WTC11 (cell line): ENCODE results near the gene ETV6. TPM values are rescaled to one million over a fixed set of nuclear protein-coding genes. Genes with fewer than 3 reads are reported as not detected.

ENCODE experiments used
- ATAC-seq: fragments of 200-7000 bp; cut with Tn5 transposase; 2 replicates; pipeline ENCODE4 v1.10.0; 2021; ENCODE audit warnings: mild to moderate bottlenecking, moderate library complexity
- CTCF ChIA-PET: fragments of 300-600 bp; sonication (Branson Sonifier 250); formaldehyde crosslinking; loops from one replicate; lab custom pipeline; 2021; ENCODE audit warnings: antibody characterized with exemption; lab: Charles Lee
- POLR2A ChIA-PET: fragments of 350-600 bp; sonication (Branson Sonifier 250); formaldehyde crosslinking; loops from one replicate; lab custom pipeline; 2021; ENCODE audit warnings: antibody characterized with exemption; lab: Charles Lee
- DNase-seq: peaks from one replicate; pipeline ENCODE4 v3.0.0; 2021; ENCODE audit warnings: low spot score
- H3K27ac Mint-ChIP-seq: 2 replicates; pipeline ENCODE4 v1.8.0; 2021; ENCODE audit warnings: mixed read lengths
- H3K27me3 Mint-ChIP-seq: 2 replicates; pipeline ENCODE4 v1.8.0; 2021; ENCODE audit warnings: low read depth, mild to moderate bottlenecking, moderate library complexity, mixed read lengths
- H3K36me3 Mint-ChIP-seq: 2 replicates; pipeline ENCODE4 v1.8.0; 2021; ENCODE audit warnings: mixed read lengths
- H3K4me1 Mint-ChIP-seq: 2 replicates; pipeline ENCODE4 v1.8.0; 2022; ENCODE audit warnings: mixed read lengths
- H3K4me3 Mint-ChIP-seq: 2 replicates; pipeline ENCODE4 v1.8.0; 2021; ENCODE audit warnings: mild to moderate bottlenecking, moderate library complexity, mixed read lengths
- H3K9me3 Mint-ChIP-seq: 2 replicates; pipeline ENCODE4 v1.8.0; 2021; ENCODE audit warnings: mixed read lengths
- CREB1 ChIP-seq: sonication (generic); formaldehyde crosslinking; IDR thresholded peaks from 2 replicates; pipeline ENCODE4 v1.8.0; 2023; ENCODE audit warnings: mild to moderate bottlenecking, missing genetic modification reagents
- ELF4 ChIP-seq: sonication (generic); formaldehyde crosslinking; IDR thresholded peaks from 2 replicates; pipeline ENCODE4 v1.8.1; 2022; ENCODE audit warnings: low read depth, mild to moderate bottlenecking, moderate library complexity, missing genetic modification reagents
- FOXJ3 ChIP-seq: sonication (generic); formaldehyde crosslinking; IDR thresholded peaks from 2 replicates; pipeline ENCODE4 v1.9.0; 2021; ENCODE audit warnings: missing genetic modification reagents, mild to moderate bottlenecking, borderline replicate concordance
- GABPB1 ChIP-seq: sonication (generic); formaldehyde crosslinking; IDR thresholded peaks from 2 replicates; pipeline ENCODE4 v1.8.1; 2023; ENCODE audit warnings: mild to moderate bottlenecking, missing genetic modification reagents
- MXD4 ChIP-seq: fragments of 250-450 bp; sonication (Bioruptor Pico); IDR thresholded peaks from 2 replicates; pipeline ENCODE4 v1.8.0; 2021; ENCODE audit warnings: mild to moderate bottlenecking, moderate library complexity, borderline replicate concordance
- NR3C1 ChIP-seq: sonication (generic); formaldehyde crosslinking; conservative IDR thresholded peaks from 2 replicates; pipeline ENCODE4 v1.8.1; 2023; ENCODE audit warnings: low read depth, mild to moderate bottlenecking, missing genetic modification reagents
- PRRX2 ChIP-seq: fragments of 250-450 bp; sonication (Bioruptor Pico); IDR thresholded peaks from 2 replicates; pipeline ENCODE4 v1.8.0; 2021; ENCODE audit warnings: mild to moderate bottlenecking
- RORB ChIP-seq: fragments of 250-450 bp; sonication (Bioruptor Pico); IDR thresholded peaks from 2 replicates; pipeline ENCODE4 v1.9.0; 2021; ENCODE audit warnings: mild to moderate bottlenecking
- ZNF263 ChIP-seq: sonication (generic); formaldehyde crosslinking; IDR thresholded peaks from 2 replicates; pipeline ENCODE4 v1.8.1; 2022; ENCODE audit warnings: low read depth, mild to moderate bottlenecking, moderate library complexity, missing genetic modification reagents
- ZNF317 ChIP-seq: sonication (generic); formaldehyde crosslinking; IDR thresholded peaks from 2 replicates; pipeline ENCODE4 v1.8.1; 2023; ENCODE audit warnings: low read depth, mild to moderate bottlenecking, moderate library complexity, missing genetic modification reagents, borderline replicate concordance
- ZNF423 ChIP-seq: fragments of 250-450 bp; sonication (Bioruptor Pico); IDR thresholded peaks from 2 replicates; pipeline ENCODE4 v2.1.2; 2022; ENCODE audit warnings: mild to moderate bottlenecking, moderate library complexity
- total RNA-seq: library from RNA; stranded (reverse); gene quantifications from 3 replicates; pipeline ENCODE4 v1.2.3, GENCODE V29; 2021
- TF ChIP-seq, protein P1 (sequence below): fragments of 250-450 bp; sonication (Bioruptor Pico); conservative IDR thresholded peaks from 2 replicates; pipeline ENCODE4 v1.9.0; 2021; ENCODE audit warnings: mild to moderate bottlenecking
- TF ChIP-seq, protein P2 (sequence below): sonication (generic); formaldehyde crosslinking; IDR thresholded peaks from 2 replicates; pipeline ENCODE4 v1.8.1; 2022; ENCODE audit warnings: low read depth, mild to moderate bottlenecking, moderate library complexity, missing genetic modification reagents, borderline replicate concordance
- TF ChIP-seq, protein P3 (sequence below): sonication (generic); formaldehyde crosslinking; IDR thresholded peaks from 2 replicates; pipeline ENCODE4 v1.8.1; 2022; ENCODE audit warnings: low read depth, missing genetic modification reagents, borderline replicate concordance
- TF ChIP-seq, protein P4 (sequence below): sonication (generic); formaldehyde crosslinking; IDR thresholded peaks from 2 replicates; pipeline ENCODE4 v1.8.1; 2023; ENCODE audit warnings: mild to moderate bottlenecking, missing genetic modification reagents, borderline replicate concordance
- TF ChIP-seq, protein P5 (sequence below): sonication (generic); formaldehyde crosslinking; IDR thresholded peaks from 2 replicates; pipeline ENCODE4 v1.8.0; 2023; ENCODE audit warnings: mild to moderate bottlenecking, missing genetic modification reagents
- TF ChIP-seq, protein P6 (sequence below): fragments of 250-450 bp; sonication (Bioruptor Pico); IDR thresholded peaks from 2 replicates; pipeline ENCODE4 v1.9.0; 2021; ENCODE audit warnings: mild to moderate bottlenecking, borderline replicate concordance
- TF ChIP-seq, protein P7 (sequence below): sonication (generic); formaldehyde crosslinking; IDR thresholded peaks from 2 replicates; pipeline ENCODE4 v1.8.0; 2022; ENCODE audit warnings: mild to moderate bottlenecking, missing genetic modification reagents

ETV6 gene
- total RNA-seq, 1 experiment from 2014 or later = 23.5 TPM

DNA sequence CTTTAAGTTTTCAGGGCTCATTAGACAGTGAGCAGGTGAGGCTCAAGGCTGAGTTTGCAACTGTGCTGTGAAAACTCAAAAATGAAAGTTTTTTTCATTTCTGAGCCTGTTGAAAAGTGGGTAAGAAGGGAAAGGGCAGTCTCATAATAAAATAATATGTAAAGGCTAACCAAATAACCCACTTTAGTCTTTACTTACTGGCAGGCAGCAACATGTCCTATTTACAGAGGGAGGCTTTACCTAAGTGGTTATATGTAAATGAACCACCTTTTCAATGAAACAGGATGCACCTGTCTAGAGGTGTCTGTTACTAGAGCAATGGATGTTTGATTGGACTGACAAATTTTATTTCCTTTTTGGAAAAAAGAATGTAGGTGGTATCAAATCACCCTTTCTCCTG lies 158.0 kb downstream of the ETV6 start (continued):
- no peak for TF ChIP-seq FOXJ3 (CRISPR knock-in tag)
- TF ChIP-seq, protein P1, sequence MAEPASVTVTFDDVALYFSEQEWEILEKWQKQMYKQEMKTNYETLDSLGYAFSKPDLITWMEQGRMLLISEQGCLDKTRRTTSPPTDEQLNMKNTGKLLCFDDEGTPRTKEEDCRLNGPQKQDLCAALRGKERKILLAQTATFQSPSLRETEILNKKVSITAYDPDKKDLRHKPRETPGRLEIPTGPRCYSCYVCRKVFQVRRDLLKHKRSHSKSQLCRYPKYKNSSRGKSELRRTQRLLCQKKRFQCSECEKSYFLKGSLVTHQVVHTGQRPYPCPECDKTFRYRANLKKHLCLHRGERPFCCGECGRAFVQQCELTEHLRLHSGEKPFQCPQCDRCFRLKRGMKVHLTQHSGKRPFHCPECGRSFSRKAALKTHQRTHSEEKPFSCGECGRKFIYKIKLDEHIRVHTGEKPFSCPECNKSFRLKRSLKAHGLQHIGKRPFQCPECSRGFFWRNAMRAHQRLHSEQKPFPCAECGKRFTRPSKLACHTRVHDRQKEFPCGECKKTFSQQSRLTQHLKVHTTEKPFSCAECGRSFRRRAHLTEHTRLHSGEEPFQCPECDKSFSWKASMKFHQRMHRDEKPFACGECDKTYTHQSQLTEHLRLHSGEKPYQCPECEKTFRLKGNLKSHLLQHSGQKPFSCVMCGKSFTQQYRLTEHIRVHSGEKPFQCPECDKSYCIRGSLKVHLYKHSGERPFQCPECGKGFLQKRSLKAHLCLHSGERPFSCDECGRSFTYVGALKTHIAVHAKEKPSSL (CRISPR knock-in tag) = no peak

DNA sequence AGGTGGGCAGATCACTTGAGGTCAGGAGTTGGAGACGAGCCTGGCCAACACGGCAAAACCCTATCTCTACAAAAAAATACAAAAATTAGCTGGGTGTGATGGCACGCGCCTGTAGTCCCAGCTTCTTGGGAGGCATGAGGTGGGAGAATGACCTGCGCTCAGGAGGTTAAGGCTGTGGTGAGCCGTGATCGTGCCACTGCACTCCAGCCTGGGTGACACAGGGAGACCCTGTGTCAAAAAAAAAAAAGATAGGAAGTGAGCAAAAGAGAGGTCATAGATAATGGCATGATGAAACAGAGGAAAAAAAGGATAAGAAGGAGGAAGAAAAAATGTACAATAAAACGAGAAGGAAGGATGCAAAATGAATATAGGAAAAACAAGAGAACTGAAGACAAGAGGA lies 159.5 kb downstream of the ETV6 start:
- POLR2A ChIA-PET = no interaction called here
- CTCF ChIA-PET = interaction anchor here (0.9 to 1.6 kb wide), 2 partner anchors 75 to 224 kb away, joined by 4 to 6 read pairs; no protein-coding TSS in a partner anchor
- no peak for DNase-seq
- Mint-ChIP-seq H3K36me3 (no peaks in the 10 kb centered on the region), H3K27ac (peak overlapping the region; percentile 46), H3K4me3 (no peak overlapping the region), H3K9me3 (no peaks in the 10 kb centered on the region), H3K27me3 (no peaks in the 10 kb centered on the region), H3K4me1 (peaks cover 69% of the 10 kb centered on the region)
- ATAC-seq = no peak
- TF ChIP-seq, protein P2, sequence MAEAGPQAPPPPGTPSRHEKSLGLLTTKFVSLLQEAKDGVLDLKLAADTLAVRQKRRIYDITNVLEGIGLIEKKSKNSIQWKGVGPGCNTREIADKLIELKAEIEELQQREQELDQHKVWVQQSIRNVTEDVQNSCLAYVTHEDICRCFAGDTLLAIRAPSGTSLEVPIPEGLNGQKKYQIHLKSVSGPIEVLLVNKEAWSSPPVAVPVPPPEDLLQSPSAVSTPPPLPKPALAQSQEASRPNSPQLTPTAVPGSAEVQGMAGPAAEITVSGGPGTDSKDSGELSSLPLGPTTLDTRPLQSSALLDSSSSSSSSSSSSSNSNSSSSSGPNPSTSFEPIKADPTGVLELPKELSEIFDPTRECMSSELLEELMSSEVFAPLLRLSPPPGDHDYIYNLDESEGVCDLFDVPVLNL (CRISPR knock-in tag) = no peak
- TF ChIP-seq PRRX2 (CRISPR knock-in tag) (no peak), ZNF423 (no peak), GABPB1 (CRISPR knock-in tag) (no peak), CREB1 (CRISPR knock-in tag) (no peak), ZNF317 (CRISPR knock-in tag) (no peak), MXD4 (CRISPR knock-in tag) (no peak), ELF4 (CRISPR knock-in tag) (no peak), NR3C1 (CRISPR knock-in tag) (no peak), RORB (no peak), ZNF263 (CRISPR knock-in tag) (no peak)
- TF ChIP-seq, protein P3, sequence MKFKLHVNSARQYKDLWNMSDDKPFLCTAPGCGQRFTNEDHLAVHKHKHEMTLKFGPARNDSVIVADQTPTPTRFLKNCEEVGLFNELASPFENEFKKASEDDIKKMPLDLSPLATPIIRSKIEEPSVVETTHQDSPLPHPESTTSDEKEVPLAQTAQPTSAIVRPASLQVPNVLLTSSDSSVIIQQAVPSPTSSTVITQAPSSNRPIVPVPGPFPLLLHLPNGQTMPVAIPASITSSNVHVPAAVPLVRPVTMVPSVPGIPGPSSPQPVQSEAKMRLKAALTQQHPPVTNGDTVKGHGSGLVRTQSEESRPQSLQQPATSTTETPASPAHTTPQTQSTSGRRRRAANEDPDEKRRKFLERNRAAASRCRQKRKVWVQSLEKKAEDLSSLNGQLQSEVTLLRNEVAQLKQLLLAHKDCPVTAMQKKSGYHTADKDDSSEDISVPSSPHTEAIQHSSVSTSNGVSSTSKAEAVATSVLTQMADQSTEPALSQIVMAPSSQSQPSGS (CRISPR knock-in tag) = no peak
- TF ChIP-seq, protein P4, sequence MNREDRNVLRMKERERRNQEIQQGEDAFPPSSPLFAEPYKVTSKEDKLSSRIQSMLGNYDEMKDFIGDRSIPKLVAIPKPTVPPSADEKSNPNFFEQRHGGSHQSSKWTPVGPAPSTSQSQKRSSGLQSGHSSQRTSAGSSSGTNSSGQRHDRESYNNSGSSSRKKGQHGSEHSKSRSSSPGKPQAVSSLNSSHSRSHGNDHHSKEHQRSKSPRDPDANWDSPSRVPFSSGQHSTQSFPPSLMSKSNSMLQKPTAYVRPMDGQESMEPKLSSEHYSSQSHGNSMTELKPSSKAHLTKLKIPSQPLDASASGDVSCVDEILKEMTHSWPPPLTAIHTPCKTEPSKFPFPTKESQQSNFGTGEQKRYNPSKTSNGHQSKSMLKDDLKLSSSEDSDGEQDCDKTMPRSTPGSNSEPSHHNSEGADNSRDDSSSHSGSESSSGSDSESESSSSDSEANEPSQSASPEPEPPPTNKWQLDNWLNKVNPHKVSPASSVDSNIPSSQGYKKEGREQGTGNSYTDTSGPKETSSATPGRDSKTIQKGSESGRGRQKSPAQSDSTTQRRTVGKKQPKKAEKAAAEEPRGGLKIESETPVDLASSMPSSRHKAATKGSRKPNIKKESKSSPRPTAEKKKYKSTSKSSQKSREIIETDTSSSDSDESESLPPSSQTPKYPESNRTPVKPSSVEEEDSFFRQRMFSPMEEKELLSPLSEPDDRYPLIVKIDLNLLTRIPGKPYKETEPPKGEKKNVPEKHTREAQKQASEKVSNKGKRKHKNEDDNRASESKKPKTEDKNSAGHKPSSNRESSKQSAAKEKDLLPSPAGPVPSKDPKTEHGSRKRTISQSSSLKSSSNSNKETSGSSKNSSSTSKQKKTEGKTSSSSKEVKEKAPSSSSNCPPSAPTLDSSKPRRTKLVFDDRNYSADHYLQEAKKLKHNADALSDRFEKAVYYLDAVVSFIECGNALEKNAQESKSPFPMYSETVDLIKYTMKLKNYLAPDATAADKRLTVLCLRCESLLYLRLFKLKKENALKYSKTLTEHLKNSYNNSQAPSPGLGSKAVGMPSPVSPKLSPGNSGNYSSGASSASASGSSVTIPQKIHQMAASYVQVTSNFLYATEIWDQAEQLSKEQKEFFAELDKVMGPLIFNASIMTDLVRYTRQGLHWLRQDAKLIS = no peak
- TF ChIP-seq, protein P5, sequence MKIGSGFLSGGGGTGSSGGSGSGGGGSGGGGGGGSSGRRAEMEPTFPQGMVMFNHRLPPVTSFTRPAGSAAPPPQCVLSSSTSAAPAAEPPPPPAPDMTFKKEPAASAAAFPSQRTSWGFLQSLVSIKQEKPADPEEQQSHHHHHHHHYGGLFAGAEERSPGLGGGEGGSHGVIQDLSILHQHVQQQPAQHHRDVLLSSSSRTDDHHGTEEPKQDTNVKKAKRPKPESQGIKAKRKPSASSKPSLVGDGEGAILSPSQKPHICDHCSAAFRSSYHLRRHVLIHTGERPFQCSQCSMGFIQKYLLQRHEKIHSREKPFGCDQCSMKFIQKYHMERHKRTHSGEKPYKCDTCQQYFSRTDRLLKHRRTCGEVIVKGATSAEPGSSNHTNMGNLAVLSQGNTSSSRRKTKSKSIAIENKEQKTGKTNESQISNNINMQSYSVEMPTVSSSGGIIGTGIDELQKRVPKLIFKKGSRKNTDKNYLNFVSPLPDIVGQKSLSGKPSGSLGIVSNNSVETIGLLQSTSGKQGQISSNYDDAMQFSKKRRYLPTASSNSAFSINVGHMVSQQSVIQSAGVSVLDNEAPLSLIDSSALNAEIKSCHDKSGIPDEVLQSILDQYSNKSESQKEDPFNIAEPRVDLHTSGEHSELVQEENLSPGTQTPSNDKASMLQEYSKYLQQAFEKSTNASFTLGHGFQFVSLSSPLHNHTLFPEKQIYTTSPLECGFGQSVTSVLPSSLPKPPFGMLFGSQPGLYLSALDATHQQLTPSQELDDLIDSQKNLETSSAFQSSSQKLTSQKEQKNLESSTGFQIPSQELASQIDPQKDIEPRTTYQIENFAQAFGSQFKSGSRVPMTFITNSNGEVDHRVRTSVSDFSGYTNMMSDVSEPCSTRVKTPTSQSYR (CRISPR knock-in tag) = no peak
- TF ChIP-seq, protein P6, sequence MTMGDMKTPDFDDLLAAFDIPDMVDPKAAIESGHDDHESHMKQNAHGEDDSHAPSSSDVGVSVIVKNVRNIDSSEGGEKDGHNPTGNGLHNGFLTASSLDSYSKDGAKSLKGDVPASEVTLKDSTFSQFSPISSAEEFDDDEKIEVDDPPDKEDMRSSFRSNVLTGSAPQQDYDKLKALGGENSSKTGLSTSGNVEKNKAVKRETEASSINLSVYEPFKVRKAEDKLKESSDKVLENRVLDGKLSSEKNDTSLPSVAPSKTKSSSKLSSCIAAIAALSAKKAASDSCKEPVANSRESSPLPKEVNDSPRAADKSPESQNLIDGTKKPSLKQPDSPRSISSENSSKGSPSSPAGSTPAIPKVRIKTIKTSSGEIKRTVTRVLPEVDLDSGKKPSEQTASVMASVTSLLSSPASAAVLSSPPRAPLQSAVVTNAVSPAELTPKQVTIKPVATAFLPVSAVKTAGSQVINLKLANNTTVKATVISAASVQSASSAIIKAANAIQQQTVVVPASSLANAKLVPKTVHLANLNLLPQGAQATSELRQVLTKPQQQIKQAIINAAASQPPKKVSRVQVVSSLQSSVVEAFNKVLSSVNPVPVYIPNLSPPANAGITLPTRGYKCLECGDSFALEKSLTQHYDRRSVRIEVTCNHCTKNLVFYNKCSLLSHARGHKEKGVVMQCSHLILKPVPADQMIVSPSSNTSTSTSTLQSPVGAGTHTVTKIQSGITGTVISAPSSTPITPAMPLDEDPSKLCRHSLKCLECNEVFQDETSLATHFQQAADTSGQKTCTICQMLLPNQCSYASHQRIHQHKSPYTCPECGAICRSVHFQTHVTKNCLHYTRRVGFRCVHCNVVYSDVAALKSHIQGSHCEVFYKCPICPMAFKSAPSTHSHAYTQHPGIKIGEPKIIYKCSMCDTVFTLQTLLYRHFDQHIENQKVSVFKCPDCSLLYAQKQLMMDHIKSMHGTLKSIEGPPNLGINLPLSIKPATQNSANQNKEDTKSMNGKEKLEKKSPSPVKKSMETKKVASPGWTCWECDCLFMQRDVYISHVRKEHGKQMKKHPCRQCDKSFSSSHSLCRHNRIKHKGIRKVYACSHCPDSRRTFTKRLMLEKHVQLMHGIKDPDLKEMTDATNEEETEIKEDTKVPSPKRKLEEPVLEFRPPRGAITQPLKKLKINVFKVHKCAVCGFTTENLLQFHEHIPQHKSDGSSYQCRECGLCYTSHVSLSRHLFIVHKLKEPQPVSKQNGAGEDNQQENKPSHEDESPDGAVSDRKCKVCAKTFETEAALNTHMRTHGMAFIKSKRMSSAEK (CRISPR knock-in tag) = no peak
- TF ChIP-seq, protein P7, sequence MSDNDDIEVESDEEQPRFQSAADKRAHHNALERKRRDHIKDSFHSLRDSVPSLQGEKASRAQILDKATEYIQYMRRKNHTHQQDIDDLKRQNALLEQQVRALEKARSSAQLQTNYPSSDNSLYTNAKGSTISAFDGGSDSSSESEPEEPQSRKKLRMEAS (CRISPR knock-in tag) = no peak
